ENCODE results near the gene IGF2.

- TF ChIP-seq, protein P1, sequence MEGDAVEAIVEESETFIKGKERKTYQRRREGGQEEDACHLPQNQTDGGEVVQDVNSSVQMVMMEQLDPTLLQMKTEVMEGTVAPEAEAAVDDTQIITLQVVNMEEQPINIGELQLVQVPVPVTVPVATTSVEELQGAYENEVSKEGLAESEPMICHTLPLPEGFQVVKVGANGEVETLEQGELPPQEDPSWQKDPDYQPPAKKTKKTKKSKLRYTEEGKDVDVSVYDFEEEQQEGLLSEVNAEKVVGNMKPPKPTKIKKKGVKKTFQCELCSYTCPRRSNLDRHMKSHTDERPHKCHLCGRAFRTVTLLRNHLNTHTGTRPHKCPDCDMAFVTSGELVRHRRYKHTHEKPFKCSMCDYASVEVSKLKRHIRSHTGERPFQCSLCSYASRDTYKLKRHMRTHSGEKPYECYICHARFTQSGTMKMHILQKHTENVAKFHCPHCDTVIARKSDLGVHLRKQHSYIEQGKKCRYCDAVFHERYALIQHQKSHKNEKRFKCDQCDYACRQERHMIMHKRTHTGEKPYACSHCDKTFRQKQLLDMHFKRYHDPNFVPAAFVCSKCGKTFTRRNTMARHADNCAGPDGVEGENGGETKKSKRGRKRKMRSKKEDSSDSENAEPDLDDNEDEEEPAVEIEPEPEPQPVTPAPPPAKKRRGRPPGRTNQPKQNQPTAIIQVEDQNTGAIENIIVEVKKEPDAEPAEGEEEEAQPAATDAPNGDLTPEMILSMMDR (IDR thresholded peaks at IDR 0.05) = no peak
- no peak for TF ChIP-seq POLR2A (IDR thresholded peaks at IDR 0.05)
These were observed 29.8 kb upstream of the IGF2 start for GRCh38 chr11:2169005-2169378.
